NCI-H2171 treated with DMSO at 0.1 percent for 48 hours (cell line): ENCODE data around the gene CXCL13.
"Not testable (repeated sequence)": the region's sequence is repeated elsewhere in the genome, so short reads cannot be mapped to it uniquely, and the experiment has no call there.

ENCODE experiments used
- DNase-seq: peaks from one replicate; lab custom pipeline; 2025; lab: John Stamatoyannopoulos, UW

CXCL13 gene

GRCh38 chr4:77601614-77602187 lies 3.9 kb upstream of the CXCL13 start:
- DNase-seq: no peak

- no peak for DNase-seq
Observed at GRCh38 chr4:77613267-77613666, 7.6 kb downstream of the CXCL13 start.

DNA sequence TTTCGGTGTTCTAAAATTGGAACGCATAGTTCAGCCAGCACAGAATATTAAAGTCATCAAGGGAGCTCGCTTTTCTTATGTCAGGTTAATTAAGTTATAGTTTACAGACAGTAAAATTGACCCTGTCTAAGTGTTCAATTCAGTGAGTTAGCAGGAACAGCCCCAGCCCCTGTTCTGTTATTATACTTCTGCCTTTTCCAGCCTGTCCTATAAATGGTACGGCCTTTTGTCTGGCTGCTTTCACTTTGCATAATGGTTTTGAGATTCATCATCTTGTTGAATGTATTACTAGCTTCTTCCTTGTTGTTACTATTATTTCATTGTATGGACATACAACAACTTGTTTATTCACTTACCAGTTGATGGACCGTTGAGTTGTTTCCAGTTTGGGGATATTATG lies 9.5 kb downstream of the CXCL13 start:
- DNase-seq: no peak

DNA sequence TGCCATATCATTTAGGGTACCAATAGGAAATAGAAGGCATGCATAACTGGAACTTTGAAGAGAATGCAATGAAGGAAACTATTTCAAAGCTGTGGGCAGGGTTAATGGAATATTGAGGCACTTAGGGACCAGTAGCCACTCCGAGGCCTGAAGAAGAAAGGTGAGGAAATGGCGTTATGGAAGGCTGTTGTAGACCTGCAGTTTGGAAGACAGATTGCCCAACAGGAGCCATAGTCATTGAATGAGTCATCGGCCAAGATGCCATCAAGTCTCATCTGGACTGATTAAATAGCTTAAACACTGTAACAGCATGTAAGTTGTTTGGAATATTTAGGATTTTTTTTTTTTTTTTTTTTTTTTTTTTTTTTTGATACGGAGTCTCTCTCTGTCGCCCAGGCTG lies 11.6 kb downstream of the CXCL13 start:
- no peak for DNase-seq

DNA sequence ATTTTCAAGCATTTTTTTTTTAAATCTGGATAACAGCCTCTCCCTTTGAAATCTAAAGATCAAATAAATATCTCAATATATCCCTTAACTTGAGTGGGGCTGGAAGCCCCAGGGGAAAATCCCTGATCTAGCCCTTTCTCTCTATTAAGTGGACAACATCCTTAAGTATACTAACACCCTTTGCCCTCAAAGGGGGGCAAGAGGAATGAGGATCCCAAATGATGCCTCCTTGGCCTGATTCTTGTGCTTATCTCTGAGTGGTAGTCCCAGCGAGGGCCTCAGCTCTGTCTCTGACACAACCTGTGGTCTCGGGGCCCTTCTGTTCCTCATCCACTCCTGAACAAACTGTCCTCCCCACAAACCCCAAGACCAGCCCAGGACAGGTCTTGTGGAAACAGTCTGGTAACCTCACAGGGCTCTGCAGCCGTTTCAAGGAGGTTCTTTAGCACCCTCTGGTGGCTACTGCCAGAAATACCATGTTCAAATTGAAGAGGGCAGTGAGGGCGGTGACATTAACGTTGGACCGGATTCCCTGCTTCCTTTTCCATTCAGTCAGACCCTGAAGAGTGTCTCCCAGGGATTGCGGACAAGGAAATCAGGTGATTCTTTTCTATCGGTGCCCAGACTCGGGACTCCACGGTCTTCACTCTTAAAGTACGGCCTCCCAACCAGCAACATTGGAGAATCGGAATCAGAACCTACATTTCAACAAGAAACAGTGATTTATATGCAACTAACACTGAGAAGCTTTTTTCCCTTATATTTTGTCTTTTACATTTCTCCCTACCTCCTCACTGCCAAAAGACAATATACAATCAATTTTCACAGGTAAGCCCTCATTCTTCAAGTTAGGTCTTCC lies 13.0 kb downstream of the CXCL13 start:
- DNase-seq: peak; percentile 8

DNA sequence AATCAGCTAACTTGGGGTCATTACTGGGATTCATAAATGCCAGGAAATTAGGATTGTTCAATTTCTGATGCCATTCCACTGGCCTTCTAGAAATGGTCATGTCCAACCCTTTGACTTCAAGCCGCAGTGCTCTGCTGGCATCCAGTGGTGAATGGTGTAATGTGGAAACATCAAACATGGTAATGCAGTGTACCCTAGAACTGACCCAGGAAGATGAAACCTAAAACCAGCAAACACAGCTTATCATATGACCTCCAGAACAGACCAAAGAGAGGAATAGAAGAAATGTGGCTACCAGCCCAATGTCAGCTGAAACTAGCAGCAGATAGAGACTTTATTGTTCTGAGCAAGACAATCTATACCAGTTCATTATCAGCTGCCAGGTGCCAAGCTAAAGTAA lies 13.8 kb downstream of the CXCL13 start:
- no peak for DNase-seq

DNA sequence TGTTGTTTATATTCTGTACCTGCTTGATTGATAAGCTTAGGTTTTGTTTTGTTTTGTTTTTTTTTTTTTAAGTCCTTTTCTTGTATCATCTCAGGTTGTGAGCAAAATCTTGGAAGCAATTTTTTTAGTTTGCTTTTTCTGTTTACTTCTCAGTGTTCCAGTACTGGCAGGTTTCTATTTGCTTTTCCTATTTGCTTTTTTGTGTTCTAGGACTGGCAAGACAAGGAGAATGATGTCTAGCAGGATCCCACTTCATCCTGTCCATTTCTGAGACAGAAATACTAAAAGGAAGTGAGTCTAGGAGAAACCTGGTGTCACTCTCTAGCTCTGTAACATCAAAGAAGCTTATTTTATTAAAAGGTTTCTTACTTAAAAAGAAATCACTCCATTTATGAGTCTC lies 15.6 kb downstream of the CXCL13 start:
- no peak for DNase-seq

GRCh38 chr4:77623091-77623490 lies 17.5 kb downstream of the CXCL13 start:
- no peak for DNase-seq

GRCh38 chr4:77624213-77624612 lies 18.6 kb downstream of the CXCL13 start:
- no peak for DNase-seq

- no peak for DNase-seq
Observed at GRCh38 chr4:77625485-77625884, 19.9 kb downstream of the CXCL13 start.

DNA sequence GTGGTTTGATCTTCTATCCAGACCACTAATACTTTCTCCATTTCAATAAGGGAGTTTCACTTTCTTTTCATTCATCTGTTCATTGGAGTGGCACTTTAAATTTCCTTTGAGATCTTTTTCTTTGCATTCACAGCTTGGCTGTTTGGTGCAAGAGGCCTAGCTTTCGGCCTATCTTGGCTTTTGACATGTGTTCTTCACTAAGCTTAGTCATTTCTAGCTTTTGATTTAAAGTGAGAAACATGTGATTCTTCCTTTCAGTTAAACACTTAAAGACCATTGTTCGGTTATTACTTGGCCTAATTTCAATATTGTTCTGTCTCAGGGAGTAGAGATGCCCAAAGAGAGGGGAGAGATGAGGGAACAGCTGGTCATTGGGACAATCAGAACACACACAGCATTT lies 24.3 kb downstream of the CXCL13 start:
- no peak for DNase-seq

DNA sequence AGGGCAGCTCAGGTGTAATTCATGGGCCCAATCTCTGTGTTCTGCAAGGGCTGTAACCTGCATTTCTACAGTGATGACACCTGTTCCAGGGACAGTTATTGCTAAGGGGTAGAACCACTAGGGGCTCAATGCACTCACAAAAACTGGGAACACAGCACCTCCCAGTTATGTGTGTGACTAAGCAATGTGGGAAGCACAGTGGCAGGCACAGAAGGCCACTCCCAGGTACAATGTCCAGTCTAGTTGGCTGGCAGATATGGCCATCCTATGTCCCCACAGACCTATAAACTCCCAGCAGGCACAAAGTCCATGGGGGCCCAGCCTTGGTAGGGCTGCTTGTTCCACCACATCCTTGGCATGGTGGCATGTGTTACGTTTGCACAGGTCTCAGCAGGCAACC lies 25.7 kb downstream of the CXCL13 start:
- no peak for DNase-seq

- DNase-seq: no peak
Observed at GRCh38 chr4:77634132-77634785, 28.6 kb downstream of the CXCL13 start.

DNA sequence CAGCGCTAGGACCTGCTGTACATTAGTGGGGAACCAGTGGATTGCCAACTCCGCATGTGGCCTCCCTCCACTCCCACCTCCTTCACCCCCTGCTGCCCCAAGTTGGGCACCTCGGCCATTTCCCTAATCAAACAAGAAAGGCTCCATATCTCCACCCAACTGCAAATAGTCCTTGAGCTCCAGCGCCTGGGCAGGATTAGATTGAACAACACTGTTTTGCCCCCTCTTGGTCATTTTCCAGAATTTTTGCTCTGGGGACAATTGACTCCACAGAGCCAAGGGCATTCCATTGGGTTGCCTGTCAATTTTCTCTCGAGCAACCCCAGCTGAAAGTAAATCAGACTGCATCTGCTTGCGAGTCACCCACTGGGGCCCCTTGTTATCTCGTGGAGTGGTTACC lies 29.6 kb downstream of the CXCL13 start:
- no peak for DNase-seq

- DNase-seq: no peak
Observed at GRCh38 chr4:77635876-77636275, 30.3 kb downstream of the CXCL13 start.

DNA sequence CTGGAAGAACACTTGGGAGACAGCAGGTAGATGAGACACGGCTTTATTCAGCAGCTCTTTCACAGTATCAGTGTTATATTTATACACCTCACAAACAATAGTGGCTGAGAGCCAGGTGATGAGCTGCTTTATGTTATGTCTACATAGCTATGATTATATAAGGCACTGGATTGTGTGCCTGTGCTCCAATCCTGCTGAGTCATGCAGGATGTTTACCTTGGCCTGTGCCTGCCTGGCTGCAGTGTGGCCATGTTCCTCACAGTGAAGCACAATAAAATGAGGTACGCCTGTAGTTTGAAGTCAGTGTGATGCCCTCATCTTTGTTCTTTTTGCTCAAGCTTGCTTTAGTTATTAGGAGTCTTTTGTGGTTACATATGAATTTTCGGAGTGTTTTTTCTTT lies 31.3 kb downstream of the CXCL13 start:
- no peak for DNase-seq

GRCh38 chr4:77644069-77644468 lies 38.4 kb downstream of the CXCL13 start:
- DNase-seq: not testable (repeated sequence)

DNA sequence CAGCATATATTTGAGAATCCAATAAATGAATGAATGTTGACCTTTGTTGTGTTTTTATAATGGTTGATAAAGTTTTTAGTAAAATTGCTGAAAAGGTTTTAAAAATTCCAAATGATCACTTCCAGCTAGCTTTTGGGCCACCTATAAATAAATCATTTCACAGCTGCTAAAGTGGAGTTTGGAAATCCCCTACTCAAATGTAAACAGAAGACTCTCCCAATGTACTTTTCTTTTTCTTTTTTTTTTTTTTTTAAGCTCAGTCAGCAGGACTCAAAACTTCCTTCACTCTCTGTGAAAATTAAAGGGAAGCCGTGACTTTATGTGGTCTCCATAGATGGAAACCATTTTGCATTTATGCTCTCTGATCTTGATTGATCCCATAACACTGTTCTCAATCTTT lies 45.2 kb downstream of the CXCL13 start:
- DNase-seq: no peak

DNA sequence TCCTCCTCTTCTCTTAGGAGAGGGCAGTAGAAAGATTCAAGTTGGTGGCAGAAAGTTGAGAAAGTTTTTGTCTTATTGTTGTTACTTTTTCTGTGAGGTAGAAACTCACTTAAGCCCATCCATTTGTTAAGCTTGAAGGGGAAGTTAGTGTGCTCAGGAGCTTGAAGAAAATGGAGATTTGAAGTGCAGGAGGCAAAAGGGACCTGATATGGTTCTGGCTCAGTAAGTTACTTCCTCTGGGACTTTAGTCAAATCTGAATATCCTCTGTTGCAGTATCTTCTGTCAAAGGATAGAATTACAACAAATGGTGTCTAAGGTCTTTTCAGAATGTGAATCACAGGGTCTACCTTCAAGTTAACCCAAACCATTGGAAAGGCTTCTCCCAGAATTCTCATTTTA lies 46.2 kb downstream of the CXCL13 start:
- DNase-seq: no peak

DNA sequence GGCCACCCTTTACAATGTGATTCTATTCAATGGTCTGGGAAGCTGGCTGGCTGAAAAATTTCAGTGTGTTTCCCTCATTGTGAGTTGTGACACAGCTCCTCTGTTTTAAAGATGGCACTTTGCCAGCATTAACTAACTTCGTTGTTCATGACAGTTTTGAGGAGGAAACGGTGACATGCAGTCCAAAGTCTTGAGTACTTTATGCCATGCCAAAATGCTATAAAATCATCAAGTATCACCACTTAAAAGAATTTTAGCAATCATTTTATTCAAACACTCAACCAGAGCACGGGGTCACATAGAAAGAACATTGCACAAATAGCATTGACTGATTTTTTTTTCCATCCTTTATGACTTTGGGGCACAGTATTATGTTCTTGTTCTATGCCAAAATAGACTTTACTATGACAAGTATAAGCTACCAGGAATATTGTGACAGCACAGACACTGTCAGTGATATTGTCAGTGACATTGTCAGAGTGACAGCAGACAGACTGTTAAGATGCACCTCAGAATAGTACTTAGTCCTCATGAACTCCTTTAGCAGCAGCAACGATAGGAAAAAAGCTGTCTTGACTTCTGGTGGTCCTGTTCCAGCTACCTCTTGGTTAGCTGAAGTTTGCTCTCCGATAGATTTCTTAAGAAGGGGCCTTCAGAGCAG lies 46.7 kb downstream of the CXCL13 start:
- no peak for DNase-seq

DNA sequence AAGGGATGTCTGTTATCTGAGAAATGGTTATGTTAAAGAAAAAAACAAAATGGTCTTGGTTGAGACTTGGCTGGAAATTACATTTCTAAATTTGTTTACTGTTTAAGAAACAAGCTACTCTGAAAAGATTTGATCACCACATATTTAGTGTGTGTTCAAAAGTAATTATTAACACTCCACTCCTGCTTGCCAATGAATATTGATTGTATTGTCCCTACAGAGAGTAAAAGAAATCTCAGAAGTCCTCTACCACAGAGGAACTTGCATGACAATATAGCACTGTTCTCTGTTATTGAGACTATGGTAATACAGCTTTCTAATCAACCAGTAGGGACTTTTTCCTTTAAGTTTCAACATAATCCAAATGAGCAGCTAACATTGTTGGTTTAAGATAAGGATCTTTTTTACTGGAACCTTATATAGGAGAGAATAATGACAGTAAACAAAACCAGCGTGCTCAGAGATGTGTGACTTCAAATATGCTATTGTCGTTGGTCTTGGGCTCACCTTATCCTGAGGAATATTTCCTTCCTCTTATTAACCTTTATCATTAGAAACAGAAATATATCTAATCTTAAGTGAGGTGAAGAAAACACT lies 47.6 kb downstream of the CXCL13 start:
- DNase-seq: no peak

- not testable (repeated sequence) for DNase-seq
Observed at GRCh38 chr4:77660318-77660717, 54.7 kb downstream of the CXCL13 start.
